ENCODE data around the gene CLIC4. TPM values are rescaled to one million over a fixed set of nuclear protein-coding genes. Genes with fewer than 3 reads are reported as not detected.

CLIC4 gene
- total RNA-seq, 1 donor from 2014 or later = 120 TPM

DNA sequence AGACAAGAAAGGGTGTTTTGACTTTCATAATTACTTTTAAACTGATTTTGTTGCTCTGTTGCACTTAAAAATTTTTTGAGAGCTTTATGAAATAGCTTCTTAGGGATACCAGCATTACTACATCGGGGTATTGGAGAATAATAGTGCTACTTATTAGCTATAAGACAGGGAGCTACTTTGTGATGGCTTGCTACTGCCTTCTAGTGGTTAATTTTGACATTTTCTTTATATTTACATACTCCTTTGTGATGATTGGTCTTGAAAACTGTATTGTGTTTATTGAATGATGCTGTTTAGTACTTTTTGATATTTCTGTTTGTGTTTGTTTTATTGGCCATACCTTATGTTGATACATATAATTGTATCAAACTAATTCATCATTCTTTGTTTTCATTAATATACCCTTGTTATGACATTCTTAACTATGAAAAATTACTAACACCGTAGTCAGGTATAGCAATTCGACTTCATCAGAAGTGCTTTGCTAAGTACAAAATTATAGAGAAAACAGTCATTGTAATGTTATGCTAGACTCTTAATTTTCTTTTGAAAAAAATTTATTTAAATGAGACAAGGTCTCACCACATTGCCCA is 85.5 kb downstream of the CLIC4 start:
- FAIRE-seq (no peak), DNase-seq (ENCODE audit: low read depth) (peak; percentile 80)
- Histone ChIP-seq H3K4me3 (ENCODE audit: low read depth, low read length) (no peak overlapping the region), H3K27me3 (ENCODE audit: control insufficient read depth, insufficient read depth, low read length) (no peaks in the 10 kb centered on the region), H3K36me3 (ENCODE audit: control insufficient read depth, insufficient read depth, low read length) (no peaks in the 10 kb centered on the region)
- peak; percentile 67 for TF ChIP-seq CTCF (IDR thresholded peaks at IDR 0.05; ENCODE audit: insufficient read depth, low read length, severe bottlenecking)

GRCh38 chr1:24841593-24841992 is 96.3 kb downstream of the CLIC4 start:
- FAIRE-seq (no peak), DNase-seq (ENCODE audit: low read depth) (no peak)
- H3K27me3 ChIP-seq (ENCODE audit: control insufficient read depth, insufficient read depth, low read length) = no peaks in the 10 kb centered on the region
- H3K4me3 ChIP-seq (ENCODE audit: low read depth, low read length) = no peak overlapping the region
- no peak for TF ChIP-seq CTCF (IDR thresholded peaks at IDR 0.05; ENCODE audit: insufficient read depth, low read length, severe bottlenecking)
- H3K36me3 ChIP-seq (ENCODE audit: control insufficient read depth, insufficient read depth, low read length) = peaks cover 7% of the 10 kb centered on the region

- no peak for TF ChIP-seq CTCF (IDR thresholded peaks at IDR 0.05; ENCODE audit: insufficient read depth, low read length, severe bottlenecking)
- no peak for FAIRE-seq
- Histone ChIP-seq H3K4me3 (ENCODE audit: low read depth, low read length) (no peak overlapping the region), H3K27me3 (ENCODE audit: control insufficient read depth, insufficient read depth, low read length) (no peaks in the 10 kb centered on the region), H3K36me3 (ENCODE audit: control insufficient read depth, insufficient read depth, low read length) (peaks cover 1% of the 10 kb centered on the region)
- DNase-seq (ENCODE audit: low read depth) = no peak
Observed at GRCh38 chr1:24846671-24847070, 101.4 kb downstream of the CLIC4 start.

- no peaks in the 10 kb centered on the region for H3K27me3 ChIP-seq (ENCODE audit: control insufficient read depth, insufficient read depth, low read length)
- peak; percentile 97 for TF ChIP-seq CTCF (IDR thresholded peaks at IDR 0.05; ENCODE audit: insufficient read depth, low read length, severe bottlenecking)
- peak; percentile 76 for DNase-seq (ENCODE audit: low read depth)
- peak overlapping the region; percentile 49 for H3K4me3 ChIP-seq (ENCODE audit: low read depth, low read length)
- FAIRE-seq = no peak
- H3K36me3 ChIP-seq (ENCODE audit: control insufficient read depth, insufficient read depth, low read length) = no peaks in the 10 kb centered on the region
Observed at GRCh38 chr1:24847995-24848881, 103.0 kb downstream of the CLIC4 start.

GRCh38 chr1:24849672-24850295 is 104.5 kb downstream of the CLIC4 start:
- Histone ChIP-seq H3K4me3 (ENCODE audit: low read depth, low read length) (no peak overlapping the region), H3K27me3 (ENCODE audit: control insufficient read depth, insufficient read depth, low read length) (no peaks in the 10 kb centered on the region), H3K36me3 (ENCODE audit: control insufficient read depth, insufficient read depth, low read length) (no peaks in the 10 kb centered on the region)
- DNase-seq (ENCODE audit: low read depth) = peak; percentile 21
- FAIRE-seq = no peak
- peak; percentile 50 for TF ChIP-seq CTCF (IDR thresholded peaks at IDR 0.05; ENCODE audit: insufficient read depth, low read length, severe bottlenecking)
